GM23338 (cell line): Measurements from ENCODE around the gene PLPPR5. TPM values are rescaled to one million over a fixed set of nuclear protein-coding genes. Genes with fewer than 3 reads are reported as not detected.

ENCODE experiments used
- ATAC-seq: fragments of 200-7000 bp; cut with Tn5 transposase; 3 replicates; pipeline ENCODE4 v1.9.1; 2020
- DNase-seq: peaks from one replicate; pipeline ENCODE4 v3.0.0-alpha.2; 2015; ENCODE audit warnings: low spot score
- H2AFZ ChIP-seq: fragments of 200-600 bp; sonication (generic); 2 replicates; pipeline ENCODE4 v1.8.0; 2016; ENCODE audit warnings: antibody characterized with exemption, mild to moderate bottlenecking, moderate library complexity
- H3F3A ChIP-seq: fragments of 200-600 bp; sonication (generic); replicated peaks from 2 replicates; pipeline ENCODE4 v1.8.0; 2017; ENCODE audit warnings: antibody characterized with exemption, mixed run types, low read depth
- H3K27ac ChIP-seq: fragments of 200-600 bp; sonication (generic); 2 replicates; pipeline ENCODE4 v1.6.1; 2016; ENCODE audit warnings: low read depth
- H3K27me3 ChIP-seq: fragments of 200-600 bp; sonication (generic); 2 replicates; pipeline ENCODE4 v1.8.0; 2016; ENCODE audit warnings: mild to moderate bottlenecking, mixed run types, moderate library complexity; ENCODE audit not compliant: insufficient read depth
- H3K36me3 ChIP-seq: fragments of 200-600 bp; sonication (generic); 2 replicates; pipeline ENCODE4 v1.8.0; 2016; ENCODE audit warnings: mild to moderate bottlenecking; ENCODE audit not compliant: insufficient read depth
- H3K4me1 ChIP-seq: fragments of 200-600 bp; sonication (generic); 2 replicates; pipeline ENCODE4 v1.8.0; 2016; ENCODE audit warnings: mild to moderate bottlenecking, moderate library complexity; ENCODE audit not compliant: insufficient read depth
- H3K4me2 ChIP-seq: fragments of 200-600 bp; sonication (generic); 2 replicates; pipeline ENCODE4 v1.7.1; 2017; ENCODE audit warnings: mixed run types
- H3K4me3 ChIP-seq: fragments of 200-600 bp; sonication (generic); 2 replicates; pipeline ENCODE4 v1.6.1; 2016; ENCODE audit warnings: mixed run types
- H3K79me2 ChIP-seq: fragments of 200-600 bp; sonication (generic); replicated peaks from 2 replicates; pipeline ENCODE4 v1.8.0; 2017; ENCODE audit warnings: mild to moderate bottlenecking; ENCODE audit not compliant: insufficient read depth
- H3K9me2 ChIP-seq: fragments of 200-600 bp; sonication (generic); 2 replicates; pipeline ENCODE4 v1.8.0; 2017; ENCODE audit not compliant: insufficient read depth
- H4K20me1 ChIP-seq: fragments of 200-600 bp; sonication (generic); replicated peaks from 2 replicates; pipeline ENCODE4 v1.8.0; 2017; ENCODE audit warnings: mild to moderate bottlenecking; ENCODE audit not compliant: insufficient read depth
- H3K27ac Mint-ChIP-seq: 2 replicates; pipeline ENCODE4 v1.8.0; 2020; ENCODE audit warnings: inconsistent platforms, mild to moderate bottlenecking, moderate library complexity, mixed read lengths
- H3K27me3 Mint-ChIP-seq: 3 replicates; pipeline ENCODE4 v1.8.0; 2022; ENCODE audit warnings: low read depth, mild to moderate bottlenecking, moderate library complexity, mixed read lengths, inconsistent platforms; ENCODE audit not compliant: insufficient read depth, poor library complexity
- H3K36me3 Mint-ChIP-seq: 3 replicates; pipeline ENCODE4 v1.8.0; 2021; ENCODE audit warnings: low read depth, mild to moderate bottlenecking, inconsistent platforms, moderate library complexity, mixed read lengths
- H3K4me1 Mint-ChIP-seq: 3 replicates; pipeline ENCODE4 v1.8.0; 2020; ENCODE audit warnings: mild to moderate bottlenecking, inconsistent platforms, mixed read lengths
- H3K4me3 Mint-ChIP-seq: 3 replicates; pipeline ENCODE4 v1.8.0; 2021; ENCODE audit warnings: moderate library complexity, mild to moderate bottlenecking, inconsistent platforms, mixed read lengths
- H3K9me3 Mint-ChIP-seq: 3 replicates; pipeline ENCODE4 v1.8.0; 2020; ENCODE audit warnings: moderate library complexity, mild to moderate bottlenecking, inconsistent platforms, mixed read lengths
- CREB1 ChIP-seq: fragments of 250-450 bp; sonication (Bioruptor Pico); IDR thresholded peaks from 2 replicates; pipeline ENCODE4 v1.5.0; 2020; ENCODE audit warnings: low read depth, mild to moderate bottlenecking, moderate library complexity
- CTCF ChIP-seq, 2 experiments: fragments of 200-600 bp in 1 of 2; sonication (generic) in 1 of 2; conservative IDR thresholded peaks; 2 replicates each; pipeline versions ENCODE4 v1.5.1 to v1.6.1; 2016 to 2017; ENCODE audit warnings: antibody characterized with exemption in 2 of 2, low read depth in 2 of 2, mild to moderate bottlenecking in 2 of 2, moderate library complexity in 1 of 2
- EZH2 ChIP-seq: fragments of 200-600 bp; sonication (generic); IDR thresholded peaks from one replicate; pipeline ENCODE4 v1.8.0; 2017; ENCODE audit warnings: antibody characterized with exemption, mild to moderate bottlenecking, low read depth; ENCODE audit not compliant: unreplicated experiment
- EZH2phosphoT487 ChIP-seq: fragments of 200-600 bp; sonication (generic); IDR thresholded peaks from one replicate; pipeline ENCODE4 v1.8.1; 2018; ENCODE audit warnings: antibody characterized with exemption; ENCODE audit not compliant: unreplicated experiment
- JUNB ChIP-seq: IDR thresholded peaks from one replicate; pipeline ENCODE4 v1.6.1; 2016; ENCODE audit warnings: antibody characterized with exemption; ENCODE audit not compliant: unreplicated experiment
- NANOG ChIP-seq: IDR thresholded peaks from 2 replicates; pipeline ENCODE4 v1.6.1; 2016; ENCODE audit warnings: antibody characterized with exemption, borderline replicate concordance
- POLR2AphosphoS5 ChIP-seq: IDR thresholded peaks from 2 replicates; pipeline ENCODE4 v1.6.1; 2016; ENCODE audit warnings: antibody characterized with exemption, low read depth
- STAT1 ChIP-seq: IDR thresholded peaks from one replicate; pipeline ENCODE4 v1.6.1; 2016; ENCODE audit warnings: antibody characterized with exemption; ENCODE audit not compliant: unreplicated experiment
- ZNF114 ChIP-seq: fragments of 250-450 bp; sonication (Bioruptor Pico); IDR thresholded peaks from 2 replicates; pipeline ENCODE4 v1.5.0; 2020; ENCODE audit warnings: mild to moderate bottlenecking, moderate library complexity
- ZNF331 ChIP-seq: fragments of 250-450 bp; sonication (Bioruptor Pico); IDR thresholded peaks from 2 replicates; pipeline ENCODE4 v1.5.0; 2020; ENCODE audit warnings: low read depth, mild to moderate bottlenecking, moderate library complexity
- ZNF462 ChIP-seq: fragments of 250-450 bp; sonication (Bioruptor Pico); IDR thresholded peaks from 2 replicates; pipeline ENCODE4 v1.5.0; 2020; ENCODE audit warnings: mild to moderate bottlenecking, moderate library complexity
- polyA plus RNA-seq: library from polyadenylated mRNA; unstranded; fragments of >200 nt; fragmentation: Nextera tagmentation; extraction: Ambion mirVana; gene quantifications from 2 replicates; pipeline ENCODE4 v1.2.1, GENCODE V29; 2016
- total RNA-seq: library from RNA; depleted of rRNA; stranded (reverse); fragments of >200 nt; shearing (Covaris generic); gene quantifications from 2 replicates; pipeline ENCODE4 v1.2.3, GENCODE V29; 2014
- TF ChIP-seq, protein P1 (sequence below): IDR thresholded peaks from 2 replicates; pipeline ENCODE4 v1.6.1; 2016; ENCODE audit warnings: antibody characterized with exemption

PLPPR5 gene
- total and polyA plus RNA-seq, 2 experiments from 2014 or later: 3.2 to 4.2 TPM

DNA sequence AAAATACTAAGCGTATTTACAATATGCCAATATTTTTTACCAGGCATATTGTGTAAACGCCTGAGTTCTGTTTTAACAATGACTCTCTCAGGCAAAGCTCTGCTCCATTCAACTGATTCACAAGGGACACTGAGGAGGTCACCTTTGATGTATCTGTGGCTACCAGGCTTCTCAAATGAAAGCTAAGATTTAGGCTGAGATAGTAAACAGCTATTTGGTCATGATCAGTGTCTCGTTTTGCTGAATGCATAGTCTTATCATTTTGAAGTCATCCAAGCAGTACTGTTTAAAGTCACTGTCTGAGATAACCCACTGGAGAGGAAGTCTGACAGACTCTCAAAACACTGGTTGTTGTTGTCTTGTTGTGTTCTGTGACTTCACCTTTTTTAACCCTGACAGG lies 13.7 kb upstream of the PLPPR5 start:
- no peak overlapping the region for H2AFZ ChIP-seq
- H3K27ac Mint-ChIP-seq: no peak overlapping the region
- ATAC-seq: no peak
- no peak overlapping the region for H3K4me3 ChIP-seq
- no peaks in the 10 kb centered on the region for H3K36me3 Mint-ChIP-seq
- no peaks in the 10 kb centered on the region for H3K27me3 Mint-ChIP-seq
- no peaks in the 10 kb centered on the region for H3K4me1 Mint-ChIP-seq
- H3K9me3 Mint-ChIP-seq: no peaks in the 10 kb centered on the region
- H3K9me2 ChIP-seq: no peaks in the 10 kb centered on the region
- no peaks in the 10 kb centered on the region for H3K27me3 ChIP-seq
- no peaks in the 10 kb centered on the region for H3K36me3 ChIP-seq
- H3K79me2 ChIP-seq: no peaks in the 10 kb centered on the region
- TF ChIP-seq EZH2phosphoT487: no peak
- TF ChIP-seq ZNF114 (CRISPR knock-in tag): no peak
- TF ChIP-seq STAT1: no peak
- H4K20me1 ChIP-seq: no peaks in the 10 kb centered on the region
- H3K4me3 Mint-ChIP-seq: no peak overlapping the region
- H3F3A ChIP-seq: no peaks in the 10 kb centered on the region
- DNase-seq: no peak
- H3K4me1 ChIP-seq: no peaks in the 10 kb centered on the region
- no peak overlapping the region for H3K4me2 ChIP-seq
- H3K27ac ChIP-seq: no peak overlapping the region

GRCh38 chr1:99017655-99018054 lies 13.0 kb upstream of the PLPPR5 start:
- Histone ChIP-seq H3K4me1 (no peaks in the 10 kb centered on the region), H3K4me2 (no peak overlapping the region), H3K9me2 (no peaks in the 10 kb centered on the region), H3K79me2 (no peaks in the 10 kb centered on the region), H2AFZ (no peak overlapping the region), H4K20me1 (no peaks in the 10 kb centered on the region), H3K4me3 (no peak overlapping the region), H3K27ac (no peak overlapping the region), H3K27me3 (no peaks in the 10 kb centered on the region), H3F3A (no peaks in the 10 kb centered on the region), H3K36me3 (no peaks in the 10 kb centered on the region)
- ATAC-seq: no peak
- Mint-ChIP-seq H3K4me1 (no peaks in the 10 kb centered on the region), H3K9me3 (no peaks in the 10 kb centered on the region), H3K27me3 (no peaks in the 10 kb centered on the region), H3K36me3 (no peaks in the 10 kb centered on the region), H3K27ac (no peak overlapping the region), H3K4me3 (no peak overlapping the region)
- DNase-seq: no peak
- TF ChIP-seq, protein P1, sequence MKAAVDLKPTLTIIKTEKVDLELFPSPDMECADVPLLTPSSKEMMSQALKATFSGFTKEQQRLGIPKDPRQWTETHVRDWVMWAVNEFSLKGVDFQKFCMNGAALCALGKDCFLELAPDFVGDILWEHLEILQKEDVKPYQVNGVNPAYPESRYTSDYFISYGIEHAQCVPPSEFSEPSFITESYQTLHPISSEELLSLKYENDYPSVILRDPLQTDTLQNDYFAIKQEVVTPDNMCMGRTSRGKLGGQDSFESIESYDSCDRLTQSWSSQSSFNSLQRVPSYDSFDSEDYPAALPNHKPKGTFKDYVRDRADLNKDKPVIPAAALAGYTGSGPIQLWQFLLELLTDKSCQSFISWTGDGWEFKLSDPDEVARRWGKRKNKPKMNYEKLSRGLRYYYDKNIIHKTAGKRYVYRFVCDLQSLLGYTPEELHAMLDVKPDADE: no peak
- no peak for TF ChIP-seq ZNF462 (CRISPR knock-in tag)
- TF ChIP-seq ZNF114 (CRISPR knock-in tag): no peak
- no peak for TF ChIP-seq CTCF (conservative IDR thresholded peaks at IDR 0.05; ENCODE audit: low read depth in 2 of 2)
- TF ChIP-seq STAT1: no peak
- TF ChIP-seq CREB1: no peak
- TF ChIP-seq EZH2: no peak
- no peak for TF ChIP-seq EZH2phosphoT487
- TF ChIP-seq NANOG: no peak
- TF ChIP-seq ZNF331 (CRISPR knock-in tag): no peak
- no peak for TF ChIP-seq JUNB
- no peak for TF ChIP-seq POLR2AphosphoS5
